BJ (cell line): ENCODE measurements around the gene B3GNT4. TPM values are rescaled to one million over a fixed set of nuclear protein-coding genes. Genes with fewer than 3 reads are reported as not detected.
"Not testable (repeated sequence)": the region's sequence is repeated elsewhere in the genome, so short reads cannot be mapped to it uniquely, and the experiment has no call there.

Source experiments
- CTCF ChIA-PET: fragments of 350-600 bp; formaldehyde crosslinking; extraction: SDS; loops from one replicate; lab custom pipeline; 2021; ENCODE audit warnings: antibody characterized with exemption, inconsistent platforms; lab: Yijun Ruan, JAX
- POLR2A ChIA-PET: fragments of 300-600 bp; sonication (Branson Sonifier 250); formaldehyde crosslinking; extraction: SDS; loops from one replicate; lab custom pipeline; 2021; ENCODE audit warnings: antibody characterized with exemption; lab: Charles Lee
- DNase-seq: peaks from one replicate; pipeline ENCODE4 v3.0.0-alpha.2; 2011; ENCODE audit warnings: low read depth
- H3K27me3 ChIP-seq: 2 replicates; pipeline ENCODE4 v1.6.0; 2011; ENCODE audit warnings: low read length; ENCODE audit not compliant: control insufficient read depth, insufficient read depth
- H3K36me3 ChIP-seq: 2 replicates; pipeline ENCODE4 v1.5.1; 2011; ENCODE audit warnings: low read length; ENCODE audit not compliant: control insufficient read depth, insufficient read depth
- H3K4me3 ChIP-seq: 2 replicates; pipeline ENCODE4 v1.5.1; 2011; ENCODE audit warnings: low read depth, mild to moderate bottlenecking, control low read depth, low read length
- CTCF ChIP-seq: IDR thresholded peaks from 2 replicates; pipeline ENCODE4 v1.5.1; 2011; ENCODE audit warnings: low read depth, mild to moderate bottlenecking, control low read depth, inconsistent platforms, low read length, moderate library complexity; ENCODE audit not compliant: insufficient read depth
- polyA plus RNA-seq: library from polyadenylated mRNA; depleted of rRNA; stranded (reverse); fragments of >200 nt; gene quantifications from 2 replicates; pipeline ENCODE4 v1.2.3, GENCODE V29; 2011; rRNA removed
- small RNA-seq: library from RNA; depleted of rRNA; stranded (forward); fragments of <200 nt; gene quantifications from one replicate; pipeline ENCODE3, GENCODE V24; 2012; ENCODE audit warnings: low replicate concordance, low read depth; ENCODE audit not compliant: insufficient read length

Gene B3GNT4
- polyA plus RNA-seq, 1 experiment, result 0.18 TPM

GRCh38 chr12:122244565-122245371 is 41.3 kb downstream of the B3GNT4 start:
- TF ChIP-seq CTCF, result no peak
- H3K27me3 ChIP-seq, result no peaks in the 10 kb centered on the region
- H3K36me3 ChIP-seq, result peaks cover 8% of the 10 kb centered on the region
- POLR2A ChIA-PET, result interaction anchor here (0.5 kb wide), 1 partner anchor 19 kb away, joined by 3 read pairs; the partner anchor contains the start of gene DIABLO
- CTCF ChIA-PET, result interaction anchor here (1.8 kb wide), 1 partner anchor 15 kb away, joined by 4 read pairs; no protein-coding TSS in a partner anchor
- DNase-seq, result no peak
- no peak overlapping the region for H3K4me3 ChIP-seq

GRCh38 chr12:122245553-122245952 is 42.0 kb downstream of the B3GNT4 start:
- ChIA-PET POLR2A (no interaction called here), CTCF (interaction anchor here (1.8 kb wide), 1 partner anchor 16 kb away, joined by 4 read pairs; no protein-coding TSS in a partner anchor)
- TF ChIP-seq CTCF, result no peak

GRCh38 chr12:122250047-122250446 is 46.5 kb downstream of the B3GNT4 start:
- POLR2A ChIA-PET, result no interaction called here
- H3K27me3 ChIP-seq, result no peaks in the 10 kb centered on the region

More at GRCh38 chr12:122245553-122245952, 42.0 kb downstream of the B3GNT4 start:
- Histone ChIP-seq H3K4me3 (no peak overlapping the region), H3K36me3 (peaks cover 8% of the 10 kb centered on the region), H3K27me3 (no peaks in the 10 kb centered on the region)
- DNase-seq, result no peak

GRCh38 chr12:122250536-122250935 is 47.0 kb downstream of the B3GNT4 start:
- ChIA-PET POLR2A (no interaction called here), CTCF (interaction anchor here (0.6 kb wide), 1 partner anchor 9 kb away, joined by 3 read pairs; no protein-coding TSS in a partner anchor)
- DNase-seq, result no peak

More at GRCh38 chr12:122250047-122250446, 46.5 kb downstream of the B3GNT4 start:
- peaks cover 6% of the 10 kb centered on the region for H3K36me3 ChIP-seq
- no peak overlapping the region for H3K4me3 ChIP-seq
- no peak for TF ChIP-seq CTCF
- CTCF ChIA-PET, result no interaction called here
- no peak for DNase-seq

GRCh38 chr12:122258462-122258861 is 55.0 kb downstream of the B3GNT4 start:
- POLR2A ChIA-PET, H3K27me3 ChIP-seq, CTCF ChIA-PET, H3K36me3 ChIP-seq, H3K4me3 ChIP-seq, DNase-seq: not testable (repeated sequence)

More at GRCh38 chr12:122250536-122250935, 47.0 kb downstream of the B3GNT4 start:
- no peaks in the 10 kb centered on the region for H3K27me3 ChIP-seq
- no peak for TF ChIP-seq CTCF
- no peak overlapping the region for H3K4me3 ChIP-seq
- peaks cover 6% of the 10 kb centered on the region for H3K36me3 ChIP-seq

Small RNA genes within 50 kb of the gene (small RNA-seq; reads per million reads assigned to genes)
- gene DIABLO, result not detected

Other genes with a start within 250 kb of the B3GNT4 start
- gene BCL7A, start 181.8 kb upstream of the B3GNT4 start, polyA plus RNA-seq, result 2.7 and 3.4 TPM in 2 replicates
- 3.3 and 4.8 TPM in 2 replicates for gene MLXIP, start 125.0 kb upstream of the B3GNT4 start, polyA plus RNA-seq
- not detected in 2 replicates for gene IL31, start 29.5 kb upstream of the B3GNT4 start, polyA plus RNA-seq
- 0.71 and 1.6 TPM in 2 replicates for gene LRRC43, start 20.6 kb upstream of the B3GNT4 start, polyA plus RNA-seq
- gene DIABLO, start 22.3 kb downstream of the B3GNT4 start, polyA plus RNA-seq, result 45.2 and 49.1 TPM in 2 replicates
- gene VPS33A, start 62.8 kb downstream of the B3GNT4 start, polyA plus RNA-seq, result 13.2 and 20.2 TPM in 2 replicates
- 81.2 and 104 TPM in 2 replicates for gene CLIP1, start 219.0 kb downstream of the B3GNT4 start, polyA plus RNA-seq